WTC11 (cell line): Measurements from ENCODE around the gene LRRC47. TPM values are rescaled to one million over a fixed set of nuclear protein-coding genes. Genes with fewer than 3 reads are reported as not detected.

Experiments used
- ATAC-seq: fragments of 200-7000 bp; cut with Tn5 transposase; 2 replicates; pipeline ENCODE4 v1.10.0; 2021; ENCODE audit warnings: mild to moderate bottlenecking, moderate library complexity
- CTCF ChIA-PET: fragments of 300-600 bp; sonication (Branson Sonifier 250); formaldehyde crosslinking; loops from one replicate; lab custom pipeline; 2021; ENCODE audit warnings: antibody characterized with exemption; lab: Charles Lee
- POLR2A ChIA-PET: fragments of 350-600 bp; sonication (Branson Sonifier 250); formaldehyde crosslinking; loops from one replicate; lab custom pipeline; 2021; ENCODE audit warnings: antibody characterized with exemption; lab: Charles Lee
- DNase-seq: peaks from one replicate; pipeline ENCODE4 v3.0.0; 2021; ENCODE audit warnings: low spot score
- H3K27ac Mint-ChIP-seq: 2 replicates; pipeline ENCODE4 v1.8.0; 2021; ENCODE audit warnings: mixed read lengths
- H3K27me3 Mint-ChIP-seq: 2 replicates; pipeline ENCODE4 v1.8.0; 2021; ENCODE audit warnings: low read depth, mild to moderate bottlenecking, moderate library complexity, mixed read lengths
- H3K36me3 Mint-ChIP-seq: 2 replicates; pipeline ENCODE4 v1.8.0; 2021; ENCODE audit warnings: mixed read lengths
- H3K4me1 Mint-ChIP-seq: 2 replicates; pipeline ENCODE4 v1.8.0; 2022; ENCODE audit warnings: mixed read lengths
- H3K4me3 Mint-ChIP-seq: 2 replicates; pipeline ENCODE4 v1.8.0; 2021; ENCODE audit warnings: mild to moderate bottlenecking, moderate library complexity, mixed read lengths
- H3K9me3 Mint-ChIP-seq: 2 replicates; pipeline ENCODE4 v1.8.0; 2021; ENCODE audit warnings: mixed read lengths
- CBFB ChIP-seq: sonication (generic); formaldehyde crosslinking; IDR thresholded peaks from 2 replicates; pipeline ENCODE4 v1.8.1; 2022; ENCODE audit warnings: mild to moderate bottlenecking, low read depth, missing genetic modification reagents
- FOXK1 ChIP-seq: sonication (generic); formaldehyde crosslinking; IDR thresholded peaks from 2 replicates; pipeline ENCODE4 v1.8.0; 2022; ENCODE audit warnings: mild to moderate bottlenecking, moderate library complexity, missing genetic modification reagents
- FOXP1 ChIP-seq: sonication (generic); formaldehyde crosslinking; IDR thresholded peaks from 2 replicates; pipeline ENCODE4 v1.8.0; 2022; ENCODE audit warnings: missing genetic modification reagents, mild to moderate bottlenecking, moderate library complexity, borderline replicate concordance
- GTF2I ChIP-seq: fragments of 250-450 bp; sonication (Bioruptor Pico); conservative IDR thresholded peaks from 2 replicates; pipeline ENCODE4 v1.4.0; 2021; ENCODE audit warnings: mild to moderate bottlenecking
- IRF2 ChIP-seq: sonication (generic); formaldehyde crosslinking; IDR thresholded peaks from 2 replicates; pipeline ENCODE4 v1.8.0; 2022; ENCODE audit warnings: low read depth, missing genetic modification reagents, borderline replicate concordance
- MXD4 ChIP-seq: fragments of 250-450 bp; sonication (Bioruptor Pico); IDR thresholded peaks from 2 replicates; pipeline ENCODE4 v1.8.0; 2021; ENCODE audit warnings: mild to moderate bottlenecking, moderate library complexity, borderline replicate concordance
- MYBL2 ChIP-seq: sonication (generic); formaldehyde crosslinking; IDR thresholded peaks from 2 replicates; pipeline ENCODE4 v1.8.1; 2023; ENCODE audit warnings: mild to moderate bottlenecking, moderate library complexity, missing genetic modification reagents
- NFE2L1 ChIP-seq: sonication (generic); formaldehyde crosslinking; IDR thresholded peaks from 2 replicates; pipeline ENCODE4 v1.8.1; 2023; ENCODE audit warnings: missing genetic modification reagents
- SMAD3 ChIP-seq: sonication (generic); formaldehyde crosslinking; IDR thresholded peaks from 2 replicates; pipeline ENCODE4 v1.8.0; 2022; ENCODE audit warnings: missing genetic modification reagents, mild to moderate bottlenecking, borderline replicate concordance
- SMAD4 ChIP-seq: sonication (generic); formaldehyde crosslinking; IDR thresholded peaks from 2 replicates; pipeline ENCODE4 v1.8.0; 2022; ENCODE audit warnings: mild to moderate bottlenecking, missing genetic modification reagents
- TCF7 ChIP-seq: sonication (generic); formaldehyde crosslinking; IDR thresholded peaks from 2 replicates; pipeline ENCODE4 v1.8.0; 2022; ENCODE audit warnings: mild to moderate bottlenecking, low read depth, missing genetic modification reagents, moderate library complexity
- TEAD4 ChIP-seq: sonication (generic); formaldehyde crosslinking; IDR thresholded peaks from 2 replicates; pipeline ENCODE4 v1.8.0; 2022; ENCODE audit warnings: mild to moderate bottlenecking, missing genetic modification reagents
- ZBTB21 ChIP-seq: sonication (generic); formaldehyde crosslinking; IDR thresholded peaks from 2 replicates; pipeline ENCODE4 v1.8.1; 2023; ENCODE audit warnings: mild to moderate bottlenecking, missing genetic modification reagents, borderline replicate concordance
- ZNF317 ChIP-seq: sonication (generic); formaldehyde crosslinking; IDR thresholded peaks from 2 replicates; pipeline ENCODE4 v1.8.1; 2023; ENCODE audit warnings: low read depth, mild to moderate bottlenecking, moderate library complexity, missing genetic modification reagents, borderline replicate concordance
- ZNF416 ChIP-seq: fragments of 250-450 bp; sonication (Bioruptor Pico); IDR thresholded peaks from 2 replicates; pipeline ENCODE4 v1.9.0; 2021; ENCODE audit warnings: mild to moderate bottlenecking, inconsistent platforms
- total RNA-seq: library from RNA; stranded (reverse); gene quantifications from 3 replicates; pipeline ENCODE4 v1.2.3, GENCODE V29; 2021
- TF ChIP-seq, protein P1 (sequence below): sonication (generic); formaldehyde crosslinking; conservative IDR thresholded peaks from 2 replicates; pipeline ENCODE4 v1.8.1; 2023; ENCODE audit warnings: mild to moderate bottlenecking, low read depth, missing genetic modification reagents, moderate library complexity
- TF ChIP-seq, protein P2 (sequence below): sonication (generic); formaldehyde crosslinking; IDR thresholded peaks from 2 replicates; pipeline ENCODE4 v1.8.0; 2022; ENCODE audit warnings: mild to moderate bottlenecking, missing genetic modification reagents
- TF ChIP-seq, protein P3 (sequence below): sonication (generic); formaldehyde crosslinking; IDR thresholded peaks from 2 replicates; pipeline ENCODE4 v1.8.0; 2022; ENCODE audit warnings: mild to moderate bottlenecking, missing genetic modification reagents
- TF ChIP-seq, protein P4 (sequence below): sonication (generic); formaldehyde crosslinking; IDR thresholded peaks from 2 replicates; pipeline ENCODE4 v1.8.0; 2023; ENCODE audit warnings: missing genetic modification reagents
- TF ChIP-seq, protein P5 (sequence below): sonication (generic); formaldehyde crosslinking; IDR thresholded peaks from 2 replicates; pipeline ENCODE4 v1.8.1; 2022; ENCODE audit warnings: missing genetic modification reagents, borderline replicate concordance
- TF ChIP-seq, protein P6 (sequence below): sonication (generic); formaldehyde crosslinking; IDR thresholded peaks from 2 replicates; pipeline ENCODE4 v1.8.0; 2022; ENCODE audit warnings: mild to moderate bottlenecking, missing genetic modification reagents

The LRRC47 gene
- total RNA-seq, 1 experiment from 2014 or later, result 92.4 TPM

DNA sequence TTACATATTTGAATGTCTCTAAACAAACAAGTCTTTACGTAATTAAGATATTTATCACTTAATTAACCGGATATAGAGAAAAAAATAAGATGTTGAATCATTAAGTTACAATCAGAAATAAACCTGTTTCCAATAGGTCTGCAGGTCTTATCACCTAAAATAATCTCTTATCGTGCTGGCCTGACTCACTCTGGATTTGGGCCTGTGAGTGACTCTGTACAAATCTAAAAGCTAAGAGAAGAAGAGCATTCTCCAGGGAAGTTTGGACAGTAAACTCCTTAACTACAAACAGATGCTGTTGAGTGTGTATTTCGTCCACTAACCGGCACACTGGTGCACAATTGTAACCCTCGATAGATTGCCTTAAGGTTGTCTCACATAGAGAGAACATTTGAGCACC is 35.4 kb upstream of the LRRC47 start (continued):
- TF ChIP-seq, protein P1, sequence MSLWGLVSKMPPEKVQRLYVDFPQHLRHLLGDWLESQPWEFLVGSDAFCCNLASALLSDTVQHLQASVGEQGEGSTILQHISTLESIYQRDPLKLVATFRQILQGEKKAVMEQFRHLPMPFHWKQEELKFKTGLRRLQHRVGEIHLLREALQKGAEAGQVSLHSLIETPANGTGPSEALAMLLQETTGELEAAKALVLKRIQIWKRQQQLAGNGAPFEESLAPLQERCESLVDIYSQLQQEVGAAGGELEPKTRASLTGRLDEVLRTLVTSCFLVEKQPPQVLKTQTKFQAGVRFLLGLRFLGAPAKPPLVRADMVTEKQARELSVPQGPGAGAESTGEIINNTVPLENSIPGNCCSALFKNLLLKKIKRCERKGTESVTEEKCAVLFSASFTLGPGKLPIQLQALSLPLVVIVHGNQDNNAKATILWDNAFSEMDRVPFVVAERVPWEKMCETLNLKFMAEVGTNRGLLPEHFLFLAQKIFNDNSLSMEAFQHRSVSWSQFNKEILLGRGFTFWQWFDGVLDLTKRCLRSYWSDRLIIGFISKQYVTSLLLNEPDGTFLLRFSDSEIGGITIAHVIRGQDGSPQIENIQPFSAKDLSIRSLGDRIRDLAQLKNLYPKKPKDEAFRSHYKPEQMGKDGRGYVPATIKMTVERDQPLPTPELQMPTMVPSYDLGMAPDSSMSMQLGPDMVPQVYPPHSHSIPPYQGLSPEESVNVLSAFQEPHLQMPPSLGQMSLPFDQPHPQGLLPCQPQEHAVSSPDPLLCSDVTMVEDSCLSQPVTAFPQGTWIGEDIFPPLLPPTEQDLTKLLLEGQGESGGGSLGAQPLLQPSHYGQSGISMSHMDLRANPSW, result no peak
- no peak for TF ChIP-seq SMAD3 (CRISPR knock-in tag)
- TF ChIP-seq, protein P2, sequence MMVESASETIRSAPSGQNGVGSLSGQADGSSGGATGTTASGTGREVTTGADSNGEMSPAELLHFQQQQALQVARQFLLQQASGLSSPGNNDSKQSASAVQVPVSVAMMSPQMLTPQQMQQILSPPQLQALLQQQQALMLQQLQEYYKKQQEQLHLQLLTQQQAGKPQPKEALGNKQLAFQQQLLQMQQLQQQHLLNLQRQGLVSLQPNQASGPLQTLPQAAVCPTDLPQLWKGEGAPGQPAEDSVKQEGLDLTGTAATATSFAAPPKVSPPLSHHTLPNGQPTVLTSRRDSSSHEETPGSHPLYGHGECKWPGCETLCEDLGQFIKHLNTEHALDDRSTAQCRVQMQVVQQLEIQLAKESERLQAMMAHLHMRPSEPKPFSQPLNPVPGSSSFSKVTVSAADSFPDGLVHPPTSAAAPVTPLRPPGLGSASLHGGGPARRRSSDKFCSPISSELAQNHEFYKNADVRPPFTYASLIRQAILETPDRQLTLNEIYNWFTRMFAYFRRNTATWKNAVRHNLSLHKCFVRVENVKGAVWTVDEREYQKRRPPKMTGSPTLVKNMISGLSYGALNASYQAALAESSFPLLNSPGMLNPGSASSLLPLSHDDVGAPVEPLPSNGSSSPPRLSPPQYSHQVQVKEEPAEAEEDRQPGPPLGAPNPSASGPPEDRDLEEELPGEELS, result no peak

DNA sequence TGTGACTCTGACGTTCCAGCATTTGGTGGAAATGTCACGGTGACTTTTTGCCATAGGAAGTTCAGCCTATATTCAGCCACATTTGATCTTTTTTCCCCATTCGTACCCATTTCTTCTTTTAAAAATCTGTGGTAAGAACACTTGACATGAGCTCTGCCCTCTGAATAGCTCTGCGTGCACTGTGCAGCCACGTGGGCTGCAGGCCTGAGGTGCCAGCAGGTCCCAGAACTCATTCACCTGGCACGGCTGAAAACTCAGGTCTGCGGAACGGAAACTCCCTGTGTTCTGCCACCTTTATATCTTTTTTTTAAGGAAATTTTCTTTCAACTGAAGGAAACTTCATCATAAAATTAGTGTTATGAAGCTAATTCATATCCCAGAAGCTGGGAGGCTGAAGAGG is 32.1 kb upstream of the LRRC47 start:
- Mint-ChIP-seq H3K27me3 (no peaks in the 10 kb centered on the region), H3K27ac (no peak overlapping the region), H3K9me3 (no peaks in the 10 kb centered on the region), H3K36me3 (peaks cover 28% of the 10 kb centered on the region), H3K4me3 (no peak overlapping the region), H3K4me1 (no peaks in the 10 kb centered on the region)
- ChIA-PET CTCF (interaction anchor here (0.6 to 2.3 kb wide), 21 partner anchors 9 to 375 kb away, joined by 3 to 19 read pairs (median 4); partner anchors contain the start of genes C1orf174 and DFFB), POLR2A (no interaction called here)
- no peak for ATAC-seq
- no peak for TF ChIP-seq NFE2L1 (CRISPR knock-in tag)
- no peak for TF ChIP-seq TCF7 (CRISPR knock-in tag)
- no peak for TF ChIP-seq ZNF317 (CRISPR knock-in tag)
- no peak for TF ChIP-seq ZNF416 (CRISPR knock-in tag)
- TF ChIP-seq CBFB (CRISPR knock-in tag), result no peak
- no peak for TF ChIP-seq FOXP1 (CRISPR knock-in tag)
- no peak for DNase-seq

DNA sequence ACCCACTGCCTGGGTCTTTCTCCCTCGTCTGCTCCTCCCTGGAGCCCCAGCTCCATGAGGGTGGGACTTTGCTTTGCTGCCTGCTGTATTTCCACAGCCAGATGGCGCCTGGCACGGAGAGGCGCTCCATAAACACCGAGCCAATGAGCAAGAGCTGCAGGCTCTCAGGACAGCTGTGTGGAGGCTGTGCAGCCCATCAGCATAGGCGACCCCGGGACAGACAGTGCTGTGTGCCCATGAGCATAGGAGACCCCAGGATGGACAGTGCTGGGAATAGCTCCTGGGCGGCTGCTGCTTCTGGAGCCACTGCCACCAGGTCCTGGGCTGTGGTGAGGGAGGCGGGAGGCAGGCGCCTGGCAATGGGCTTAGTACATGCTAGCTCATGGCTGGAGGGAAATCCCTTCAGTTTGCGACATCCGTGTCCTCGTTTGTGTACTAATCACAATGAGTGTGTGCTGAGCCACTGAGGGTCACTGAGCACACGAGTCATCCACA is 31.6 kb upstream of the LRRC47 start:
- ATAC-seq, result peak; percentile 95
- CTCF ChIA-PET, result interaction anchor here (0.6 to 2.3 kb wide), 23 partner anchors 8 to 375 kb away, joined by 3 to 19 read pairs (median 4); partner anchors contain the start of genes C1orf174 and DFFB
- Mint-ChIP-seq H3K27ac (no peak overlapping the region), H3K4me3 (no peak overlapping the region), H3K27me3 (no peaks in the 10 kb centered on the region), H3K4me1 (no peaks in the 10 kb centered on the region), H3K9me3 (no peaks in the 10 kb centered on the region), H3K36me3 (peaks cover 25% of the 10 kb centered on the region)
- TF ChIP-seq SMAD4 (no peak), MYBL2 (no peak), GTF2I (CRISPR knock-in tag) (no peak), CBFB (CRISPR knock-in tag) (no peak), IRF2 (CRISPR knock-in tag) (no peak), ZBTB21 (CRISPR knock-in tag) (no peak), MXD4 (CRISPR knock-in tag) (no peak), TEAD4 (CRISPR knock-in tag) (no peak), FOXK1 (CRISPR knock-in tag) (no peak)
- TF ChIP-seq, protein P3, sequence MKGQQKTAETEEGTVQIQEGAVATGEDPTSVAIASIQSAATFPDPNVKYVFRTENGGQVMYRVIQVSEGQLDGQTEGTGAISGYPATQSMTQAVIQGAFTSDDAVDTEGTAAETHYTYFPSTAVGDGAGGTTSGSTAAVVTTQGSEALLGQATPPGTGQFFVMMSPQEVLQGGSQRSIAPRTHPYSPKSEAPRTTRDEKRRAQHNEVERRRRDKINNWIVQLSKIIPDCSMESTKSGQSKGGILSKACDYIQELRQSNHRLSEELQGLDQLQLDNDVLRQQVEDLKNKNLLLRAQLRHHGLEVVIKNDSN (CRISPR knock-in tag), result no peak
- TF ChIP-seq, protein P4, sequence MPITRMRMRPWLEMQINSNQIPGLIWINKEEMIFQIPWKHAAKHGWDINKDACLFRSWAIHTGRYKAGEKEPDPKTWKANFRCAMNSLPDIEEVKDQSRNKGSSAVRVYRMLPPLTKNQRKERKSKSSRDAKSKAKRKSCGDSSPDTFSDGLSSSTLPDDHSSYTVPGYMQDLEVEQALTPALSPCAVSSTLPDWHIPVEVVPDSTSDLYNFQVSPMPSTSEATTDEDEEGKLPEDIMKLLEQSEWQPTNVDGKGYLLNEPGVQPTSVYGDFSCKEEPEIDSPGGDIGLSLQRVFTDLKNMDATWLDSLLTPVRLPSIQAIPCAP, result no peak
- TF ChIP-seq, protein P5, sequence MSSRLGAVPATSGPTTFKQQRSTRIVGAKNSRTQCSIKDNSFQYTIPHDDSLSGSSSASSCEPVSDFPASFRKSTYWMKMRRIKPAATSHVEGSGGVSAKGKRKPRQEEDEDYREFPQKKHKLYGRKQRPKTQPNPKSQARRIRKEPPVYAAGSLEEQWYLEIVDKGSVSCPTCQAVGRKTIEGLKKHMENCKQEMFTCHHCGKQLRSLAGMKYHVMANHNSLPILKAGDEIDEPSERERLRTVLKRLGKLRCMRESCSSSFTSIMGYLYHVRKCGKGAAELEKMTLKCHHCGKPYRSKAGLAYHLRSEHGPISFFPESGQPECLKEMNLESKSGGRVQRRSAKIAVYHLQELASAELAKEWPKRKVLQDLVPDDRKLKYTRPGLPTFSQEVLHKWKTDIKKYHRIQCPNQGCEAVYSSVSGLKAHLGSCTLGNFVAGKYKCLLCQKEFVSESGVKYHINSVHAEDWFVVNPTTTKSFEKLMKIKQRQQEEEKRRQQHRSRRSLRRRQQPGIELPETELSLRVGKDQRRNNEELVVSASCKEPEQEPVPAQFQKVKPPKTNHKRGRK (CRISPR knock-in tag), result no peak
- TF ChIP-seq, protein P6, sequence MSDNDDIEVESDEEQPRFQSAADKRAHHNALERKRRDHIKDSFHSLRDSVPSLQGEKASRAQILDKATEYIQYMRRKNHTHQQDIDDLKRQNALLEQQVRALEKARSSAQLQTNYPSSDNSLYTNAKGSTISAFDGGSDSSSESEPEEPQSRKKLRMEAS, result no peak
- DNase-seq, result peak; percentile 65
- POLR2A ChIA-PET, result interaction anchor here (1.4 kb wide), 1 partner anchor 11 kb away, joined by 3 read pairs; no protein-coding TSS in a partner anchor
